Effector CD8-positive, alpha-beta T cell (primary cell): ENCODE data around the gene TSHZ2.

Experiments
- DNase-seq: peaks from one replicate; lab custom pipeline; 2025; lab: John Stamatoyannopoulos, UW

Gene TSHZ2

DNA sequence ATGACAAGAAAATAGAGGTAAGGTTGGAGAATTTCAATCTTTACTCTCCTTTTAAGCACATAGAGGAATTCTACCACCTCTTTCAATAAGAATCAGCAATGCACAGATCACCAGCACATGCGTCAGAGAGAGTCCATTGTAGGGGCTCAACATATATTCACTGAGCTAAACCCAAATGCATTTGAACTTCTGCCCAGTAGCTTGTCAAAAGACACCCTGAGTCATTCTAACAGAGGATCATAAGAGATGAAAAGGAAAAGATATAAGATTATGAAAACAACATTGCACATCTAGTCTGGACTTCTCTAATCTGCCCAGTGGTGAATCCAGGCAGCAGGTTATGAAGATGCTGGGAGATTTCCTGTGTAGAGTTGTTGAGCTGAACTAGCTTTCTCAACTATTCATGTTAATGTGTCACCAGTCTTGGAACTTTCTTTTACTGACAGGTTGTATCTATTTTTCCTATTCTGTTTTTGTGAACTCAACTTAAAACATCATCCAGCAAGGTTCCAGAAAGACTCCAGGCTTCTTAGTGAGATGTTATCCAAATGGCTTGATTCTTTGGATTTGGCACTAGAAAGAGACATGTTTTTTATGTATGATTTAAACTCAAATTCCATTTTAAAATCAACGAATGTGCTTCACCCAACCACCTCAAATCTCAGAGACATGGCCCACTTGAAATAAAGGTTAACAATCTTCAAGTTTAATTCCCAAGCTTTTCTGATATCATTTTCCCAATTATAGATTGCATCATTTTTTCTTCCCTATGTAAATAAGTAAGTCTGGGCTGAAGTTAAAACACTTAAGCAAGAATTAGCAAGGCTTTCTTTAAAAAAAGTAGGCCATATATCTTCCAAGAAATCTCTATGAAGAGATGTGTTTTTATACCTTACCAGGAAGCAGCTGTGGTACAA, 89.3 kb downstream of the TSHZ2 start:
- no peak for DNase-seq

DNA sequence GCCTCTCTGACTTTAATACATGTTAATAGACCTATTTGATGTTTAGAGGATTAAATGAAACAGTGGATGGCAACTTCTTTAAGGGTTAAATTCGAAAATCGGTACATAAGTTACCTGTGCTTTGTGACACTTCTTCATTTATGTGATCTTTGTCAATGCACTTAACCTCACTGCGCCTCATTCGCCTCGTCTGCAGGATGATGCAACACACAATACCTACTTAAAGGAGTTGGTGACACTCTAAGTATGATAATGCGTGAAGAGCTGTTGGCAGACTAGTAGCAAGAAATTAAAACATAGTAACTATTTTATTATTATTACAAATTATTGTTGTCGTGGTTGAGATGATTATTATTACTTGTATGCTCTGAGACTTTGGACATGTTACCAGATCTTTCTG, 92.8 kb downstream of the TSHZ2 start:
- DNase-seq: no peak

DNA sequence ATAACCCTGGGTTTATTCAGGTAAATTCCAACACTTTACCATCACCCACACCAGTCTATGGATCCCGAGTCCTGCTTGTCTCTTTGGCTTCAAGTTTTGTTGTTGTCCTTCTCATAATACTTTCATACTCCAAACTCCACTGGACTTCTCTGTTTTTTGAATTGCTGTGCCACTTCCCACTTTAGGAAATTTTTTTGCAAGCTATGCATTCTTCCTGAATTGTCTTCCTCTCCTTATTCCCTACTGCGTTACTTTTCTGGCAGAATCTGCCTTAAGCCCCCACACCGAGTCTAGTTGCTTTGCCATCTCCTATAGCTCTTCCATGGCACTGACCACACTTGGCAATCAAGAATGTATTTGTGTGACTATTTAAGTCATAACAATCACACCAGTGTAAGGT, 96.1 kb downstream of the TSHZ2 start:
- DNase-seq: no peak

DNA sequence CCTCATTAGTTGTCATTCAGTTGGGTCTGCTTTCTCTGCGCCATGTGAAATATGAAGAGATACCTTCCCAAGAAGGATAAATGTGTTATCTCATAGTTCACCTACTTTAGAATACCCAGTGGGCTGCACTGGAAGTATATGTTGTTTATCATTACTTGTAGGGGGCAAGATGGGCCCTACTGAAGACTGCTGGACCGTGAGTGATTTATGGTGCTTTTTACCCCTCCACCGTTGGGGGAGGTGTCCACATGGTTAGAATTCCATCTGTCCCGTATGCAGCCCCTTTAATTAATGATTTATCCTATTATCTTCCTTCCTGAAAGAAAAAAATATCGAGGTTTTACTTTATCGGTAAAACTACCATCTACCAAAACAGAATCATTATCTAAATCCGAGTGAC, 97.0 kb downstream of the TSHZ2 start:
- DNase-seq: no peak

DNA sequence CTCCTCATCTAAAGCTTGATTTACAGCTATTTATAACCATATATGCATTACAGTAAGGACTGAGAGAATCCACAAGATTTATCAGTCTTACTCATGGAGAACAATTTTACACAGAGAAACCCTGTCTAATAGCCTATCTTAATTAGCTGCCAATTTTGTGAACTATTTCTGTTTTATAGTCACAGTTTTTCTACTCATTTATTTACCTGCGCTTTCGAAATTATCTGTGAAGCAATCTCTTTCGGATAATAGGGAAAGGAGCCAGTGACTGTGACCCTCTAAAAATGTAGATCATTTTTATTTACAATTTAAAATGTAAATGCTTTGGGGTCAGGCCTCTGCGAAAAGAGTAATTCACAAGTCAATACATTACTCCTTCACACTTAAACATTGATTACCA, 98.1 kb downstream of the TSHZ2 start:
- DNase-seq: no peak

DNA sequence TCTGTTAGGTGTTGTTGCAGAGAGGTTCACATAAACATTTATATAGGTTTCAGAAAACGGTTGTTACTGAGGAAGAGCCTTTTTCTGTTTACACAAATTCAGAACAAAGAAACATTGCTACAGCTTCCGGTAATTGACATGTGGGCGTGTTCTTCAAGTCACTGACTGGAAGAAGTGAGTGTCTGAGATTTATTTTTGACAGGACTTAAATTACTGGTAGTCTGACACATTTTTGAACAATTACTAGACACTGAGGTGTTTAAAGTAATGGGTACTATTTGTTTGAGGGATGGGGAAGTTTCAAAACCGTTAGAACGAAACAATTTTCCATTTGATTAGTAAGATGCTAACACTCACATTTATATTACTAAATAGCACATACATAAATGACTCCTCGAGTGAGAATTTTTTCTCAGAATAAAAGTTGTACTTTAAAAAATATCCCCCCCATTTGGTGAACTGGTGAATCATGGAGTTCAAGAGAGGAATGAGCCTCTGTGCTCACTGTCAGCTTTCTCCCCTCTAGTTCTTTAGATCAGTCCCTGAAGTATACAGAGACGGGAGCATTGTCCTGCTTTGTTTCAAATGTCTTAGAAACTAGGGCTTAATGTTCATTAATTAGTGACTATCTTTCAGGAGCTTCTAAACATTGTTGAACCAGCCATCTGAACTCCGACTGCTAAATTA, 98.7 kb downstream of the TSHZ2 start:
- DNase-seq: no peak

DNA sequence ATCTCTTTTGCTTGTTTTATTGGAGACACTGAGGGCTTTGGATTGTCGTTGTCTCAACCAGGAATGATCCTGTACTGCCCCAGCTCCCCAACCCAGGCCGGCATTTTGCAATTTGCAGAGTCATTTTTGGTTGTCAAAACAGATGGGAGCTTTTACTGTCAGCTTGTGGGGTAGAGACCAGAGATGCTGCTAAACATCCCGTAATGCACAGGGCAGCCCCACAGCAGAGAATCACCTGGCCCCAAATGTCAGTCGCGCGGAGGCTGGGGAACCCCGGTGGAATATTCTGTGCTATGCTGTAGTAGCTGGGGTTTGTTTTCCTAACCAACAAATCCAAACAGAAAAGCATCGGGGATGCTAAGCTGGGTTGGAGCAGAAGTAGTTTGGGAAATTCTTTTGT, 99.7 kb downstream of the TSHZ2 start:
- DNase-seq: no peak

DNA sequence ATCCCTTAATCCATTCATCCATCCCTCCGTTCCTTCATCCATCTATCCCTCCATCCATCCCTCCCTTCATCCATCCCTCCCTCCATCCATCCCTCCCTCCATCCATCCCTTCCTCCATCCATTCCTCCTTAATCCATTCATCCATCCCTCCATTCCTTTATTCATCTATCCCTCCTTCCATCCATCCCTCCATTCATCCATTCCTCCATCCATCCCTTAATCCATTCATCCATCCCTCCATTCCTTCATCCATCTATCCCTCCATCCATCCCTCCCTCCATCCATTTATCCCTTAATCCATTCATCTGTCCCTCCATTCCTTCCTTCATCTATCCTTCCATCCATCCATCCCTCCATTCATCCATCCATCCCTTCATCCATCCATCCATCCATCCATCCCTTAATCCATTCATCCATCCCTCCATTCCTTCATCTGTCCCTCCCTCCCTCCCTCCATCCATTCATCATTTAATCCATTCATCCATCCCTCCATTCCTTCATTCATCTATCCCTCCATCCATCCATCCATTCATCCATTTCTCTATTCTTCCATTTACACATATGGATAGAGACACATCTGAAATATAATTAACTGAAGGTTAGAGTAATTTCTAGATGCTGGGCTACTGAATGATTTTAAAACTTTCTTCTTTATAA, 100.9 kb downstream of the TSHZ2 start:
- no peak for DNase-seq

DNA sequence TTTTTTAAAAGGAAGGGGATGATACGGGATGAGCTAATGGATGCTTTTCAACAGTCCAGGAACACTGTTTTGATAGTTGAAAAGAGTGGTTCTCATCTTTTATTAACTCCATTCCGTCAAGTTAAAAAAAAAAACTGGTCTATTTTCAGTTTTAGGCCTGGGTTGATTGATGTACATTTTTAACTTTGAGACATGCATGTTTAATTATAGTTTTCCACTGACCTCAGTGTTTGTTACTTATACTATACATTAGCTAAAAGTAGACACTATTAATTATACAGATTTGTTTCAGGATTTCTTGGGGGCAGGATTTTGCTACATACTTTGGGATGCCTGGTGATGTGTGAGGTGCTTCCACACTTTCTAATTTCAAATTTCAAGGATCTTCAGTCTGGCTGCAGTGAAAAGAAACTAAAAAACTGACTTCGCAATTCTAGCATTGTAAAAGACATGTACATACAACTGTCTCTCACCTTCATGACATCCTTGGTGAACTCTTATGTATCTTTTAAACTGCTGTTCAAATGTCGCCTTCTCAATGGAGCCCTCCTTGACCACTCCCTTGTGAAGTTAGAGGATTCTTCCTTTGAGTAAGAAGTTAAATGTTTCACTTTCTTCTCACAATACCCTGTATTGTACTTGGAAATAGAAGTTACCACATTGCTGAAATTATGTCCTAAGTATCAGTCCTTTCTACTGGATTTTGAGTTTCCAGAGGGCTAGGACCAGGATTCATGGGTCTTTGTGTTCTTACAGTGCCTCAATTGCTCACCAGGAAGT, 101.7 kb downstream of the TSHZ2 start:
- no peak for DNase-seq

DNA sequence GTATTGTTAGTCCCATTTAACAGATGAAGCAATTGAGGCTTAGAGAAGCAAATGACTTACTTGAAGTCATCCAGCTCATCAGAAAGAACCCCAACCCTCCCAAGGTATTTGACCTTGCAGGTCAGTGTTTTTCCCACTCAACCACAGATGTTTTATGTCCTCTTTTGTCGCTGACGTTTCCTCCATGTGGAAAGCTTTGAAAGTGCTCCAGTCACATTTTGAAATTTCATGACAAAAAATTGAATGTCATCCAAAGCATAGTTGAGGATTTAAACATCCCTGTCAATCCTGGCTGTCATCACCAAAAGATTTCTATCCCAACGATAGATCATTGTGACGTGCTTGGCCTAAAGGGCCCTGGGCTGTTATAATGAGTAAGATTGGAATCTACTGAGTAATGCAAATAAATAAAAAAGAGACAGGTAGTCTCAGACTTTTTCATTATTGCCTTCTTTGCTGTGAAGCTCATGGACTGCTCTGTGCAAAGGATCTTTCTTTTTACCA, 102.7 kb downstream of the TSHZ2 start:
- no peak for DNase-seq

DNA sequence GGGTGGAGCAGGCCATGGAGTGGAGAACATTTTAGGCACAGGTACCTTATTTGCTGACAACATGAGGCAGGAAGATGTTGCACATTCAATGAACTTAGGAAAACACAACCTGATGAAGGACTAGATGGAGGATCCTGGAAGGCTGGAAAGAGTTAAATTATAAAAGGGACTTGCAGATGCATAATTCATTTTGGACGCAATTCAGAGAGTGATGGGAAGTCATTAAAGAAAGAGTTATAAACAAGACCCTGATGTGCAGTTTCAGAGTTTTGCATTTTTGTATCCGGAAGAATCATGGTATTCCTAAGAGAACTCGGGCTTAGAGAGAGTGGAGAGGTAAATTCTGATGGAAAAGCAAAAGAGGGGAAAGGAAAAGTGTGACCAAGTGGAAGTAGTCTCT, 104.5 kb downstream of the TSHZ2 start:
- DNase-seq: no peak

DNA sequence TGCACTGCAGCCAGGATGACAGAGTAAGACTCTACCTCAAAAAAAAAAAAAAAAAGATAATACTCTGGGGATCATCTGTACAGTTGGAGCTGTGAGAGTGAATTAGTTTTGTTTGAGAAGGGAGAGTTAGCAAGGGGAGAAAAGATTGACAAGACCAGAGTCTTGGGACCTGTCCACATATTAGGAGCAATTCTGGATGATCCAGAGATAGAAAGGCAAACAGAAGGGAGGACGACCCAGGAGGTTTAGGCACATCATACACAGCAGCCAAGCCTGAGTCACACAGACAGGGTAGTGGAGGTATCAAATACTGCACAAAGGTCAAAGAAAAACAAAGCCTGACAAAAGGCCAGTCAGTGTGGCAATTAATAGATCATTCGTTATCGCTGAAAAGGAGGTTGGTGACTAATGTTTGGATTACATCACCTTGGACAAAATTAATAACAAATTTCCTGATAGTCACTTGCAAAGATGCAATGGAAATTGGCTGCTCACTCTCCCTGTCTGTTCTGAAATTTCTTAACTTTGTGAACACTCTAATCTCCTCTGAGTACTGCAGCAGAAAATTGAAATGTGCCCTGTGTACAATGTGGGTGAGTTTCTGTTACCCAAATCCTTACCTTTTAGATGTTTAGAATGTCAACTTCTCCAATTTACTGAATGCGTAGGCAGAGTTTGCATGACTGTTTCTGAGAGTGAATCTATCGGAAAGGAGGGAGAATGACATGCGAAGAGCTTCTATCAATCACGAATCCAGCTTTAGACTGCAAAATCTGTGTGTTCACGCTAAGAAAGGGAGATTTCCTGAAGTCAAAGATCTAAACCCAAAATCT, 105.4 kb downstream of the TSHZ2 start:
- no peak for DNase-seq

DNA sequence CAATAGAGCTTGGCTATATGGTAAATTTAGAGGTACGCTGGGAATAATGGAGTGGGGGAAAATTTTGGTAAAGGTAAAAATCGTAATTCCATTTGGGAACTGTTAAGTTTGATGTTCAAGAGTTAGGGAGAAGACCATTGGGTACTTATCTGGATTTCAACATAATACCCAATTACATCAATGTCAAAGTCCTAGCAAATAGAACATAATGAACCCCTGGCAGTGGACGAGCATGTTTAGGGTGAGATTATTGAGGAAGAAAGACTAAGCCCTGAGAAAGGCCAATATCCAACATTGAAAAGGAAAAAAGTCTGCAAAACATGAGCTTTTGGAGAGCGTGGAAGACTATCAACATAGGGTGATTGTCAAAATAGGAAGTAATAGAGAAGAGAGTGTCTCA, 106.6 kb downstream of the TSHZ2 start:
- DNase-seq: no peak

DNA sequence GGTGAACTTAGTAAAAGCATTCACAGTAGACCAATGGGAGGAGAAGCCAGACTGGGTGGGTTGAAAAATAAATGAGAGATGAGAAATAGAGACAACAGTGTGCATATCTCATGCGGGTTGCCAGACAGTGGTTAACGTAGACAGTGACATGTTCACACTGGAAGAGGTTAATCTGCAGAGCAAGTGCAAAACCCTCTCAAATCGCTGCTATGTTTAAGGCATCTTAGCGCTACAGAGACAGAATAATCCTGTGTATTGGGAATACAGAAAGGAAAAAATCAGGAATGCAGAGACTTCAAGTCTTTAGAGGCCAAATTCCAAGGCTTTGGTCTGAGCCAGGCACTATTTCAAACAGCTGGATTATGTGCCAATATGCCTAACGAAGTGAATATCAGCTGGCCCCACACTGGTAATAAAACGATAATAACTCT, 107.1 kb downstream of the TSHZ2 start:
- no peak for DNase-seq

DNA sequence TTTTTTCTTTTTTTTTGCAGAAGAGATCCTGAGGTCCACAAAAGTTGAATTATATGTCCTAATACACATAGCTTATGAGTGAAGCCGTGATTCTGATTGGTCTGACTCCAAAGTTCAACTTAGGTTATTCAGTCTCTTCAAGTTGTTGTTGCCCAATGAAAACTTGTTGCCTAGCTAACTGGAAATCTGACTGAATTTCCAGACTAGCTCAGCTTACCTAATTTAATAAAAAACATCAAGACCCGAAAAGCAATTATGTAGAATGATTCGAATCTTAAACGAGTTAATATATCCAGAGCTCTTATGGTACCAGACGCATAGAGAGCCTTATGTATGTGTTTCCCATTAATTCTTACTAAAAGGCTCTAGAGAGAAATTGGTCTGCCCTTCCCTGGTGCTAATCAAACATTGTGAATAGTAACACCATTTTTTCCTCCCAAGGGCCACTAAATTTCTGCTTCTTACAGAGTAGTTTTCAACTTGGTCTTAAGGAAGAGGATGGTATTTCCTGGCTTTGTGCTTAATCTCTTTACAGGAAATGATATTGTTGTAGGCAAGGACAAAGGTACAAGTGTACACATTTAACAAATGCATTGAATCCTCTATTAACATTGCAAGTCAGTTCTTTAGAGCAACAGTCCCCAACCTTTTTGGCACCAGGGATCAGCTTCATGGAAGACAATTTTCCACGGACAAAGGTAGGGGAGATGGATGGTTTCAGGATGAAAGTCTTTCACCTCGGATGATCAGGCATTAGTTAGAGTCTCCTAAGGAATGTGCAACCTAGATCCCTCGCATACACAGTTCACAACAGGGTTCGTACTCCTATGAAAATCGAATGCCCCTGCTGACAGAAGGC, 107.9 kb downstream of the TSHZ2 start:
- DNase-seq: no peak

DNA sequence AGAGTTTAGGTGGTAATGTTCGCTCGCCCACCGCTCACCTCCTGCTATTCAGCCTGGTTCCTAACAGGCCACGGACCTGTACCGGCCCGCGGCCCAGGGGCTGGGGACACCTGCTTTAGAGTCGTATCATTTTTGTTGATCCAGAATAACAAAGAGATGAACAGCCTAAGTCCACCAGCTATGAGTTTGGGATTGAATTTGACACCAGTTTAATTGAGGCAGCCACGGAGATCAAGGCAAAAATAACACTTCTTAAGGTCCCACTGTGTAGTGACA, 108.5 kb downstream of the TSHZ2 start:
- no peak for DNase-seq

DNA sequence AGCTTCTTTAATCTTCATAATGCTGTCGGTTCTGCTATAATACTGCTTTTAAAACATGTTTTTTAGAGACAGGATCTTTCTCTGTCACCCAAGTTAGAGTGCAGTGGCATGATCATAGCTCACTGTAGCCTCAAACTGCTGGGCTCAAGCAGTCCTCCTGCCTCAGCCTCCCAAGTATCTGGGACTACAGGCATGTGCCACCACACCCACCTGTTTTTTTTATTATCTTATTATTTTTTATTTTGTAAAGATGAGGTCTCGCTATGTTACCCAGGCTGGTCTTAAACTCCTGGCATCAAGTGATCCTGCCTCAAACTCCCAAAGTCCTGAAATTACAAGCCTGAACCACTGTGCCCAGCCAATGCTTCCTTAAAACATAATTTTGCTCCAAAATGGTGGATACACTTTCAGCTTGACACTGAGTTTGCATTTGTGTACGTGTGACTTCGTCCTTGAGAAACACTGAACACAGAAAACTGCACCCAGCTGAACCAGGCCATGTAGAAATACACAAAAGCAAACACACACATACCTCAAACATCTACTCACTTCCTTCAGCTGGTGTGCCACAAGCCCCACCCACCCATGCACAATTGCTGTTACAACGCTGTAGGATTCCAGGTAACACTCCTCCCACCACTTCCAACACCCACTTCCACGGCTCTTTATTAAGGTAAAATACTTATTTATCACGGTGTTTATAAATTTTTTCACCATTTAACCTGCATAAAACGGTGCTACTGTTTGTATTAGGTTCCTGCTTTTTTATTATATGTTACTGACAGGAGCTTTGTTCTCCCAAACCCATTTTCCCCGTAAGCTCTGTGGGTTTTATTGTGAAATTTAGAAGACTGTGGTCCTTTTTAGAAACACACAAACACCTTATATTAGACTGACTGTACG, 109.1 kb downstream of the TSHZ2 start:
- no peak for DNase-seq

DNA sequence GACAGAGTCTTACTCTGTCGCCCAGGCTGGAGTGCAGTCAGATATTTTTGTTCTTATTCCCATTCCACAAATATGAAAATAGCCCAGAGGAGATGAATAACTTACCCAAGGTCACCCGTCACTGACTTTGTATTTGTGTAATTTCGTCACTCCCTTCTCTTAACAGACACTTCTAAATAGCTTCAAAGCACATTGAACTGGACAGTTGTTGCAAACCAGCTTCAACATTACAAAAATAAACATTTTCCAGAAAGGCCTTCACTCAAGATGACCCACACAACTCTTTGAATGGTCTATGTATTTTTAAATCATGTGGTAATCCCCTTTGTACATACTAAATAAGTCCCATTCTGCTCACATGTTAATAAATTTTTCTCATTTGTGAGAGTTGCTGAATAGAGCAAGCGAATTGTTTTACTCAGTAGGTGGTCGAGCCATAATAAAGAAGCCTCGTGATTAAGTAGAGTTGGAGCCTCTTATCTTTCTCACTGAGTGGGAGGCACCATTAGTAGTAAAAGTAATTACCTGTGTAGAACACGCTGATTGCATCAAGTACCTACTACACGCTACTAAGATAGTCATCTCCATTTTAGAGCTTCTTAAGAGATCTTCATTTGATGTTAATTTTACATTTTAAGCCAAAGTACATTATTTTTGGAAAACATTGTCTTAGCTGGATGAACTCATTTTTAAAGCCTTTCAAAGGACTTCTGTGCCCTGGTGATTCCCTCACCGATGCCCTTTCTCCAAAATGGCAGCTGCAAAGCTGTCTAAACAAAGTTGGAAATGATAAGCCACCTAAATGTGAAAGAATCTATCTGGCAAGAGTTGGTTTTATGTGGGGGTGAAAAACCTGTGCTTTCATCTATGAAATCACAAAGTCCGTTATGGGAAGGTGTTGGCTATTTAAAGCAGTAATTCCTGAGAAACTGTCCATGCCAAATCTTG, 110.0 kb downstream of the TSHZ2 start:
- DNase-seq: no peak
